HL-60 (cell line): ENCODE results near the gene KAT2B.

Source experiments
- GABPA ChIP-seq: IDR thresholded peaks from 2 replicates; pipeline ENCODE4 v1.6.1; 2012; ENCODE audit warnings: low read depth
- POLR2AphosphoS5 ChIP-seq: IDR thresholded peaks from 2 replicates; pipeline ENCODE4 v1.6.1; 2012; ENCODE audit warnings: low read depth
- SPI1 ChIP-seq: IDR thresholded peaks from 2 replicates; pipeline ENCODE4 v1.6.1; 2012; ENCODE audit warnings: low read depth, mild to moderate bottlenecking, borderline replicate concordance
- TF ChIP-seq, protein P1 (sequence below): IDR thresholded peaks from one replicate; pipeline ENCODE4 v1.5.1; 2011; ENCODE audit warnings: low read length, control low read depth, inconsistent platforms; ENCODE audit not compliant: insufficient read depth
- TF ChIP-seq, protein P2 (sequence below): IDR thresholded peaks from 2 replicates; pipeline ENCODE4 v1.6.1; 2012; ENCODE audit warnings: low read depth; ENCODE audit not compliant: insufficient replicate concordance

DNA sequence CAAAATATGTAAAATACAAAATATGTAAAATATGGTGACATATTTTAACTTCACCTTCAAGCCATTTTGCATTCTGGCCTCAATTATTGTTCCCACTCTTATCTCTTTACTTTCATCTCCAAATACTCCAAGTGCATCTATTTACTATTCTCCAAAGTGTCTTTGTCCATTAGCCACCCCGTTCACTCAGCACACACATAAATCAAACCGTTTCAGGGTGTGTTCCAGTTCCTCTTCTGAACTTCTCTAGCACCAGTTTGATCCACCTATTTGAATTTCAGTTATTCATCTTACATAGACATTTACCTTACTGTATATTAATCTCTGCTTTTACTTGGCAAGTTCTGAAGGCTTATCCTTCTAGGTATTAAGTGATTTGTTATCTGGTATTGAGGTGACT lies 100.6 kb downstream of the KAT2B start:
- TF ChIP-seq POLR2AphosphoS5 (no peak), SPI1 (peak; percentile 41; the same call in 1 of the 2 replicates), GABPA (no peak)
- TF ChIP-seq, protein P1, sequence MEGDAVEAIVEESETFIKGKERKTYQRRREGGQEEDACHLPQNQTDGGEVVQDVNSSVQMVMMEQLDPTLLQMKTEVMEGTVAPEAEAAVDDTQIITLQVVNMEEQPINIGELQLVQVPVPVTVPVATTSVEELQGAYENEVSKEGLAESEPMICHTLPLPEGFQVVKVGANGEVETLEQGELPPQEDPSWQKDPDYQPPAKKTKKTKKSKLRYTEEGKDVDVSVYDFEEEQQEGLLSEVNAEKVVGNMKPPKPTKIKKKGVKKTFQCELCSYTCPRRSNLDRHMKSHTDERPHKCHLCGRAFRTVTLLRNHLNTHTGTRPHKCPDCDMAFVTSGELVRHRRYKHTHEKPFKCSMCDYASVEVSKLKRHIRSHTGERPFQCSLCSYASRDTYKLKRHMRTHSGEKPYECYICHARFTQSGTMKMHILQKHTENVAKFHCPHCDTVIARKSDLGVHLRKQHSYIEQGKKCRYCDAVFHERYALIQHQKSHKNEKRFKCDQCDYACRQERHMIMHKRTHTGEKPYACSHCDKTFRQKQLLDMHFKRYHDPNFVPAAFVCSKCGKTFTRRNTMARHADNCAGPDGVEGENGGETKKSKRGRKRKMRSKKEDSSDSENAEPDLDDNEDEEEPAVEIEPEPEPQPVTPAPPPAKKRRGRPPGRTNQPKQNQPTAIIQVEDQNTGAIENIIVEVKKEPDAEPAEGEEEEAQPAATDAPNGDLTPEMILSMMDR: no peak
- TF ChIP-seq, protein P2, sequence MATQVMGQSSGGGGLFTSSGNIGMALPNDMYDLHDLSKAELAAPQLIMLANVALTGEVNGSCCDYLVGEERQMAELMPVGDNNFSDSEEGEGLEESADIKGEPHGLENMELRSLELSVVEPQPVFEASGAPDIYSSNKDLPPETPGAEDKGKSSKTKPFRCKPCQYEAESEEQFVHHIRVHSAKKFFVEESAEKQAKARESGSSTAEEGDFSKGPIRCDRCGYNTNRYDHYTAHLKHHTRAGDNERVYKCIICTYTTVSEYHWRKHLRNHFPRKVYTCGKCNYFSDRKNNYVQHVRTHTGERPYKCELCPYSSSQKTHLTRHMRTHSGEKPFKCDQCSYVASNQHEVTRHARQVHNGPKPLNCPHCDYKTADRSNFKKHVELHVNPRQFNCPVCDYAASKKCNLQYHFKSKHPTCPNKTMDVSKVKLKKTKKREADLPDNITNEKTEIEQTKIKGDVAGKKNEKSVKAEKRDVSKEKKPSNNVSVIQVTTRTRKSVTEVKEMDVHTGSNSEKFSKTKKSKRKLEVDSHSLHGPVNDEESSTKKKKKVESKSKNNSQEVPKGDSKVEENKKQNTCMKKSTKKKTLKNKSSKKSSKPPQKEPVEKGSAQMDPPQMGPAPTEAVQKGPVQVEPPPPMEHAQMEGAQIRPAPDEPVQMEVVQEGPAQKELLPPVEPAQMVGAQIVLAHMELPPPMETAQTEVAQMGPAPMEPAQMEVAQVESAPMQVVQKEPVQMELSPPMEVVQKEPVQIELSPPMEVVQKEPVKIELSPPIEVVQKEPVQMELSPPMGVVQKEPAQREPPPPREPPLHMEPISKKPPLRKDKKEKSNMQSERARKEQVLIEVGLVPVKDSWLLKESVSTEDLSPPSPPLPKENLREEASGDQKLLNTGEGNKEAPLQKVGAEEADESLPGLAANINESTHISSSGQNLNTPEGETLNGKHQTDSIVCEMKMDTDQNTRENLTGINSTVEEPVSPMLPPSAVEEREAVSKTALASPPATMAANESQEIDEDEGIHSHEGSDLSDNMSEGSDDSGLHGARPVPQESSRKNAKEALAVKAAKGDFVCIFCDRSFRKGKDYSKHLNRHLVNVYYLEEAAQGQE: no peak
